H9 (cell line): ENCODE measurements around the gene MTRR. TPM values are rescaled to one million over a fixed set of nuclear protein-coding genes. Genes with fewer than 3 reads are reported as not detected.

Experiments used
- DNase-seq: peaks from one replicate; pipeline ENCODE4 v3.0.0-alpha.2; 2017
- H2AFZ ChIP-seq: one replicate; pipeline ENCODE4 v1.6.1; 2013; ENCODE audit warnings: mild to moderate bottlenecking, low read length, control low read depth, moderate library complexity
- H2AK5ac ChIP-seq: 2 replicates; pipeline ENCODE4 v1.6.1; 2013; ENCODE audit warnings: low read length, control low read depth, mixed read lengths; ENCODE audit not compliant: insufficient read length
- H2BK120ac ChIP-seq: one replicate; pipeline ENCODE4 v1.6.1; 2013; ENCODE audit warnings: low read depth, mild to moderate bottlenecking, low read length, control low read depth, inconsistent platforms; ENCODE audit not compliant: poor library complexity, severe bottlenecking
- H2BK12ac ChIP-seq: 2 replicates; pipeline ENCODE4 v1.6.1; 2013; ENCODE audit warnings: low read length, control low read depth, mixed read lengths, low read depth; ENCODE audit not compliant: insufficient read length
- H2BK15ac ChIP-seq: 2 replicates; pipeline ENCODE4 v1.6.1; 2013; ENCODE audit warnings: low read depth, low read length, control low read depth
- H2BK20ac ChIP-seq: one replicate; pipeline ENCODE4 v1.6.1; 2013; ENCODE audit warnings: low read depth, mild to moderate bottlenecking, low read length, control low read depth, inconsistent platforms; ENCODE audit not compliant: poor library complexity, severe bottlenecking
- H2BK5ac ChIP-seq: 2 replicates; pipeline ENCODE4 v1.6.1; 2013; ENCODE audit warnings: low read length, control low read depth, mixed read lengths; ENCODE audit not compliant: insufficient read length
- H3K14ac ChIP-seq: 2 replicates; pipeline ENCODE4 v1.6.1; 2013; ENCODE audit warnings: low read length, control low read depth; ENCODE audit not compliant: insufficient read depth
- H3K18ac ChIP-seq: 2 replicates; pipeline ENCODE4 v1.6.1; 2013; ENCODE audit warnings: low read depth, mild to moderate bottlenecking, mixed read lengths, low read length, control low read depth; ENCODE audit not compliant: insufficient read length
- H3K23ac ChIP-seq: 2 replicates; pipeline ENCODE4 v1.6.1; 2013; ENCODE audit warnings: low read length, control low read depth, mixed read lengths, low read depth; ENCODE audit not compliant: insufficient read length
- H3K23me2 ChIP-seq: 2 replicates; pipeline ENCODE4 v1.6.1; 2013; ENCODE audit warnings: low read depth, mild to moderate bottlenecking, mixed read lengths, low read length, control low read depth; ENCODE audit not compliant: insufficient read length, poor library complexity, severe bottlenecking
- H3K27ac ChIP-seq: 2 replicates; pipeline ENCODE4 v1.5.1; 2013; ENCODE audit warnings: low read length, control low read depth, mixed read lengths, low read depth; ENCODE audit not compliant: insufficient read length
- H3K27me3 ChIP-seq: 2 replicates; pipeline ENCODE4 v1.6.1; 2013; ENCODE audit warnings: low read length, control low read depth, inconsistent platforms; ENCODE audit not compliant: insufficient read depth
- H3K4ac ChIP-seq: 2 replicates; pipeline ENCODE4 v1.6.1; 2013; ENCODE audit warnings: low read depth, mild to moderate bottlenecking, control low read depth, inconsistent platforms, low read length, moderate library complexity
- H3K4me1 ChIP-seq: 2 replicates; pipeline ENCODE4 v1.6.1; 2013; ENCODE audit warnings: low read length, control low read depth, inconsistent platforms; ENCODE audit not compliant: insufficient read depth
- H3K4me2 ChIP-seq: 2 replicates; pipeline ENCODE4 v1.6.1; 2013; ENCODE audit warnings: low read length, control low read depth, mixed read lengths; ENCODE audit not compliant: insufficient read length, insufficient read depth
- H3K56ac ChIP-seq: 2 replicates; pipeline ENCODE4 v1.6.1; 2013; ENCODE audit warnings: low read depth, mild to moderate bottlenecking, mixed read lengths, low read length, control low read depth; ENCODE audit not compliant: insufficient read length
- H3K79me1 ChIP-seq: 2 replicates; pipeline ENCODE4 v1.6.1; 2013; ENCODE audit warnings: low read depth, mild to moderate bottlenecking, moderate library complexity, low read length, control low read depth, inconsistent platforms; ENCODE audit not compliant: insufficient read depth, poor library complexity, severe bottlenecking
- H3K79me2 ChIP-seq: 2 replicates; pipeline ENCODE4 v1.6.1; 2013; ENCODE audit warnings: low read length, control low read depth, inconsistent platforms; ENCODE audit not compliant: insufficient read depth
- H3K9ac ChIP-seq: 2 replicates; pipeline ENCODE4 v1.6.1; 2013; ENCODE audit warnings: low read length, control low read depth, mixed read lengths; ENCODE audit not compliant: insufficient read length; ENCODE audit errors: extremely low read depth
- H3K9me3 ChIP-seq: one replicate; pipeline ENCODE4 v1.6.1; 2013; ENCODE audit warnings: low read depth, low read length, inconsistent platforms; ENCODE audit not compliant: control insufficient read depth
- H3T11ph ChIP-seq: one replicate; pipeline ENCODE4 v1.6.1; 2013; ENCODE audit warnings: mild to moderate bottlenecking, low read length, control low read depth, inconsistent platforms
- H4K20me1 ChIP-seq: one replicate; pipeline ENCODE4 v1.6.1; 2013; ENCODE audit not compliant: control insufficient read depth, insufficient read length, insufficient read depth
- H4K5ac ChIP-seq: 2 replicates; pipeline ENCODE4 v1.6.1; 2013; ENCODE audit warnings: low read depth, mild to moderate bottlenecking, mixed read lengths, low read length, control low read depth; ENCODE audit not compliant: insufficient read length
- H4K8ac ChIP-seq: replicated peaks from 2 replicates; pipeline ENCODE4 v1.6.1; 2013; ENCODE audit warnings: low read length, control low read depth, mixed read lengths, low read depth; ENCODE audit not compliant: insufficient read length
- H4K91ac ChIP-seq: 2 replicates; pipeline ENCODE4 v1.6.1; 2013; ENCODE audit warnings: low read depth, mild to moderate bottlenecking, moderate library complexity, mixed read lengths, low read length, control low read depth; ENCODE audit not compliant: insufficient read length
- H3K27ac Mint-ChIP-seq, 3 experiments: 2 replicates in 2 of 3; 3 replicates in 1 of 3; pipeline ENCODE4 v1.8.0; 2020 to 2021; ENCODE audit warnings: mixed read lengths in 3 of 3, mild to moderate bottlenecking in 1 of 3, moderate library complexity in 1 of 3
- H3K27me3 Mint-ChIP-seq: 2 replicates; pipeline ENCODE4 v1.8.0; 2021; ENCODE audit warnings: low read depth, mild to moderate bottlenecking, moderate library complexity, mixed read lengths
- H3K36me3 Mint-ChIP-seq, 3 experiments: 2 replicates in 2 of 3; 3 replicates in 1 of 3; pipeline ENCODE4 v1.8.0; 2020 to 2021; ENCODE audit warnings: low read depth in 3 of 3, mixed read lengths in 3 of 3; ENCODE audit not compliant: insufficient read depth in 1 of 3
- H3K4me1 Mint-ChIP-seq, 2 experiments: 2 replicates each; pipeline ENCODE4 v1.8.0; 2020; ENCODE audit warnings: mixed read lengths in 2 of 2
- H3K4me3 Mint-ChIP-seq, 2 experiments: 2 replicates in 1 of 2; 3 replicates in 1 of 2; pipeline ENCODE4 v1.8.0; 2020 to 2021; ENCODE audit warnings: mild to moderate bottlenecking in 2 of 2, mixed read lengths in 2 of 2, moderate library complexity in 1 of 2
- H3K9me3 Mint-ChIP-seq, 2 experiments: 2 replicates in 1 of 2; 3 replicates in 1 of 2; pipeline ENCODE4 v1.8.0; 2020; ENCODE audit warnings: mild to moderate bottlenecking in 2 of 2, mixed read lengths in 2 of 2, moderate library complexity in 1 of 2
- CTCF ChIP-seq: fragments of 200-600 bp; sonication (generic); conservative IDR thresholded peaks from 3 replicates; pipeline ENCODE4 v1.8.0; 2021; ENCODE audit warnings: antibody characterized with exemption, mild to moderate bottlenecking
- WGBS: extraction: QIAGEN DNeasy Blood & Tissue Kit; methylation state at CpG from one replicate; pipeline ENCODE4 v1.1.7; 2013; ENCODE audit warnings: missing lambda C conversion rate, low lambda C conversion rate, mixed read lengths; ENCODE audit not compliant: insufficient read length; ENCODE audit errors: extremely low coverage; 5-methylcytosine and 5-hydroxymethylcytosine counted together
- total RNA-seq: library from RNA; stranded (reverse); gene quantifications from 2 replicates; pipeline ENCODE4 v1.2.1, GENCODE V29; 2021

Gene MTRR
- total RNA-seq, 1 experiment from 2014 or later, result 66.0 TPM

GRCh38 chr5:7875151-7875550, 6.2 kb downstream of the MTRR start:
- Histone ChIP-seq H3K4me2 (no peak overlapping the region), H3K27ac (no peak overlapping the region), H2BK12ac (no peak overlapping the region), H4K5ac (no peak overlapping the region), H2AK5ac (no peak overlapping the region), H3K23me2 (no peaks in the 10 kb centered on the region), H2BK5ac (no peak overlapping the region), H3K79me1 (peaks cover 4% of the 10 kb centered on the region), H3K23ac (no peak overlapping the region), H4K91ac (no peak overlapping the region), H2AFZ (no peak overlapping the region), H3K79me2 (peaks cover 18% of the 10 kb centered on the region), H2BK20ac (no peak overlapping the region), H3K14ac (no peak overlapping the region), H3K27me3 (no peaks in the 10 kb centered on the region), H4K20me1 (no peaks in the 10 kb centered on the region), H3K9me3 (no peaks in the 10 kb centered on the region), H3K4me1 (no peaks in the 10 kb centered on the region), H3K18ac (no peak overlapping the region), H2BK120ac (no peak overlapping the region), H3K56ac (no peak overlapping the region), H3K4ac (no peak overlapping the region), H3T11ph (no peak overlapping the region), H2BK15ac (no peak overlapping the region), H4K8ac (no peak overlapping the region), H3K9ac (no peak overlapping the region)
- WGBS, result no CpG with 5 or more reads among the region's 4 CpGs
- Mint-ChIP-seq H3K27me3 (no peaks in the 10 kb centered on the region), H3K4me3 (no peak overlapping the region), H3K9me3 (no peaks in the 10 kb centered on the region), H3K4me1 (peaks cover 6% of the 10 kb centered on the region in 2 experiments; a peak in 3 of 4 replicates), H3K36me3 (peaks cover 20 to 78% (median 70%) of the 10 kb centered on the region in 3 experiments), H3K27ac (no peak overlapping the region)
- no peak for TF ChIP-seq CTCF
- no peak for DNase-seq
